ENCODE results near the gene CDK11B. TPM values are rescaled to one million over a fixed set of nuclear protein-coding genes. Genes with fewer than 3 reads are reported as not detected.

Gene CDK11B
- total RNA-seq, 4 donors from 2014 or later = 12.6 to 31.8 (median 24.7) TPM

GRCh38 chr1:1625404-1625775 lies 33.4 kb downstream of the CDK11B start:
- no peak for DNase-seq (ENCODE audit: low spot score in 2 of 2)
- WGBS, 2 donors = 70 to 90% methylated on average over 6 to 23 of the region's 28 CpGs
- H3K36me3 ChIP-seq = peaks cover 0 to 87% (median 4%) of the 10 kb centered on the region in 3 donors

DNA sequence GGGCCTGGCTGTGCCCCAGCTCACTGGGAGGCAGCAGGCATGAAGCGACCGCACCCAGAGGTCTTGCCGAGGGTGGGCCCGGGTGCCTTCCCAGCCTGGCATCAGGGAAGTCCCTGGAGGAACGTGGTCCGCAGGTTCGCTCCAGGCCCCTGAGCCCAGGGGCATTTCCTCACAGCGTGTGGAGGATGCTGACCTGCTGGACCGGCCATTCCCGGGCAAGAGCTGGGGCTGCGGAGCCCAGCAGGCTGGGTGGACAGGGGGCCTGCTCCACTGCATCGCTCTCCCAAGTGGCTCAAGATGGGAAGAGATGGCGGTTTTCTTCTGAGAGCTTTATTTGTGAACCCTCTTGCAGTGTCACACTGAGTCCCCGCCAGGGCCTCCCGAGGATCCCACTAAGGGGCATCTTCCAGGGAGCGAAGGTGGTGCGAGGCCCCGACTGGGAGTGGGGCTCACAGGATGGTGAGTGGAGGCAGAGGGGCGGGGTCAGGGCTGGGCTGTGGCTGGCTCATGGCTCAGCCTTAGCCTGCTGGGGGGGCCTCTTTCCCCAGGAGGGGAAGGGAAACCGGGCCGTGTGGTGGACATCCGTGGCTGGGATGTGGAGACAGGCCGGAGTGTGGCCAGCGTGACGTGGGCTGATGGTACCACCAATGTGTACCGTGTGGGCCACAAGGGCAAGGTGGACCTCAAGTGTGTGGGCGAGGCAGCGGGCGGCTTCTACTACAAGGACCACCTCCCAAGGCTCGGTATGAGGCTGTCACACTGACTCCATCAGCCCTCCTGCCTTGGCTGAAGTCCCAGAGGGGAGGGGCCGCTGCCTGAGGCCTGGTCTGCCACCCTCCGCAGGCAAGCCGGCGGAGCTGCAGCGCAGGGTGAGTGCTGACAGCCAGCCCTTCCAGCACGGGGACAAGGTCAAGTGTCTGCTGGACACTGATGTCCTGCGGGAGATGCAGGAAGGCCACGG lies 34.1 kb downstream of the CDK11B start:
- H3K27me3 ChIP-seq = peaks cover 0 to under 1% of the 10 kb centered on the region in 2 donors
- no peak for TF ChIP-seq EP300 (IDR thresholded peaks at IDR 0.05)
- no peak for TF ChIP-seq CTCF (IDR thresholded peaks at IDR 0.05)
- TF ChIP-seq POLR2A (IDR thresholded peaks at IDR 0.05) = no peak
- H3K27ac ChIP-seq = no peak overlapping the region
- WGBS, 2 donors = 82 to 84% methylated on average over 26 to 34 of the region's 38 CpGs
- H3K4me3 ChIP-seq = no peak overlapping the region
- H3K36me3 ChIP-seq = peaks cover 0 to 87% (median 4%) of the 10 kb centered on the region in 3 donors
- no peak for DNase-seq (ENCODE audit: low spot score in 2 of 2)
- peaks cover 0 to 6% (median 0%) of the 10 kb centered on the region in 4 donors for H3K4me1 ChIP-seq
- no peaks in the 10 kb centered on the region for H3K9me3 ChIP-seq

More at GRCh38 chr1:1625404-1625775, 33.4 kb downstream of the CDK11B start:
- no peak overlapping the region for H3K27ac ChIP-seq
- peaks cover 0 to 7% of the 10 kb centered on the region in 2 donors for H3K27me3 ChIP-seq
- H3K9me3 ChIP-seq = no peaks in the 10 kb centered on the region
- peaks cover 0 to 8% (median under 1%) of the 10 kb centered on the region in 4 donors for H3K4me1 ChIP-seq
- no peak overlapping the region for H3K4me3 ChIP-seq
- no peak for TF ChIP-seq EP300 (IDR thresholded peaks at IDR 0.05)
- TF ChIP-seq POLR2A (IDR thresholded peaks at IDR 0.05) = no peak
- no peak for TF ChIP-seq CTCF (IDR thresholded peaks at IDR 0.05)

DNA sequence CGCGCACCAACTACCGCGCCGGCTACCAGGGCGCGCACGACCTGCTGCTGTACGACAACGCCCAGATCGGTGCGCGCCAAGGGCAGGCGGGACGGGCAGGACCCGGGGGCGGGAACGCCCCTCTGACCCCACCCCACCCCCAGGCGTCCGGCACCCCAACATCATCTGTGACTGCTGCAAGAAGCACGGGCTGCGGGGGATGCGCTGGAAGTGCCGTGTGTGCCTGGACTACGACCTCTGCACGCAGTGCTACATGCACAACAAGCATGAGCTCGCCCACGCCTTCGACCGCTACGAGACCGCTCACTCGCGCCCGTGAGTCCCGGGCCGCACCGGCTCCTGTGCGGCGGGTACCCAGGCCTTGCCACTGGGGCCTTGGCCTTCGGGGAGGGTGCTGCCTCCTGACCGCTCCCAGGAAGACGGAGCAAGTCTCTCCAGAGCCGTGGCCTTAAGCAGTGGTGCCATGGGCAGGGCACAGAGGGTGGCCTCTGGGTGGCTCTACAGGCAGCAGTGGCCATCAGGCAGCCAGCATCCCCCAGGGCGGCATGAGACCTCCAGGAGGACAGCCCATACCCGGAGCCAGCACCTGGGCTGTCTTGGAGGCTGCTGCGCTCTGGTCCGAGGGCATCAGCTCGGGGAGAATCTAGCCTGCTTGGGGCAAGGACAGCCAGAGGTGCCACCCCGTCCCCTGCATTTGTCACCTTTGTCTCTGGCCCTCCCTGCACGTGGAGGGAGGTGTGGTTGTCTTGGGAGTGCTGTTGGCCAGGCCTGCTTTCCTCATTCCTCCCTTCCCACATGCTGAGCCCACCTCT lies 35.0 kb downstream of the CDK11B start:
- Histone ChIP-seq H3K36me3 (peaks cover 0 to 86% (median 4%) of the 10 kb centered on the region in 3 donors), H3K9me3 (no peaks in the 10 kb centered on the region), H3K4me1 (peaks cover 0 to 6% (median 0%) of the 10 kb centered on the region in 4 donors), H3K4me3 (no peak overlapping the region), H3K27me3 (no peaks in the 10 kb centered on the region), H3K27ac (no peak overlapping the region)
- TF ChIP-seq EP300 (IDR thresholded peaks at IDR 0.05) (no peak), POLR2A (IDR thresholded peaks at IDR 0.05) (no peak), CTCF (IDR thresholded peaks at IDR 0.05) (no peak)
- 88 to 95% methylated on average over 39 to 43 of the region's 51 CpGs for WGBS, 2 donors
- no peak for DNase-seq (ENCODE audit: low spot score in 2 of 2)

- 92 to 98% methylated on average over 29 to 33 of the region's 33 CpGs for WGBS, 2 donors
- Histone ChIP-seq H3K4me1 (peaks cover 0 to 9% (median 0%) of the 10 kb centered on the region in 4 donors), H3K36me3 (peaks cover 0 to 86% (median 4%) of the 10 kb centered on the region in 3 donors), H3K27me3 (no peaks in the 10 kb centered on the region), H3K4me3 (no peak overlapping the region), H3K9me3 (no peaks in the 10 kb centered on the region), H3K27ac (no peak overlapping the region)
- no peak for TF ChIP-seq CTCF (IDR thresholded peaks at IDR 0.05)
- no peak for TF ChIP-seq POLR2A (IDR thresholded peaks at IDR 0.05)
- no peak for TF ChIP-seq EP300 (IDR thresholded peaks at IDR 0.05)
- DNase-seq (ENCODE audit: low spot score in 2 of 2) = no peak
These were observed 35.6 kb downstream of the CDK11B start for GRCh38 chr1:1623181-1623630.

Data from tibial nerve (tissue), 4 donors.